BE2C (cell line): ENCODE measurements around the gene ARHGEF17.

ENCODE experiments used
- DNase-seq: peaks from one replicate; pipeline ENCODE4 v3.0.0-alpha.2; 2020
- H3K27me3 ChIP-seq: fragments of 250-450 bp; sonication (Bioruptor Pico); 2 replicates; pipeline ENCODE4 v1.5.1; 2020; ENCODE audit warnings: mild to moderate bottlenecking
- H3K36me3 ChIP-seq: fragments of 250-450 bp; sonication (Bioruptor Pico); 2 replicates; pipeline ENCODE4 v1.5.1; 2020; ENCODE audit warnings: mild to moderate bottlenecking
- H3K4me1 ChIP-seq: fragments of 250-450 bp; sonication (Bioruptor Pico); 2 replicates; pipeline ENCODE4 v1.5.1; 2020
- H3K4me3 ChIP-seq: 2 replicates; pipeline ENCODE4 v1.5.1; 2011; ENCODE audit warnings: low read depth, low read length
- H3K9me3 ChIP-seq: fragments of 250-450 bp; sonication (Bioruptor Pico); 2 replicates; pipeline ENCODE4 v1.5.1; 2020
- TF ChIP-seq, protein P1 (sequence below): IDR thresholded peaks from 2 replicates; pipeline ENCODE4 v1.5.1; 2012; ENCODE audit warnings: mild to moderate bottlenecking, low read depth, low read length

The ARHGEF17 gene

DNA sequence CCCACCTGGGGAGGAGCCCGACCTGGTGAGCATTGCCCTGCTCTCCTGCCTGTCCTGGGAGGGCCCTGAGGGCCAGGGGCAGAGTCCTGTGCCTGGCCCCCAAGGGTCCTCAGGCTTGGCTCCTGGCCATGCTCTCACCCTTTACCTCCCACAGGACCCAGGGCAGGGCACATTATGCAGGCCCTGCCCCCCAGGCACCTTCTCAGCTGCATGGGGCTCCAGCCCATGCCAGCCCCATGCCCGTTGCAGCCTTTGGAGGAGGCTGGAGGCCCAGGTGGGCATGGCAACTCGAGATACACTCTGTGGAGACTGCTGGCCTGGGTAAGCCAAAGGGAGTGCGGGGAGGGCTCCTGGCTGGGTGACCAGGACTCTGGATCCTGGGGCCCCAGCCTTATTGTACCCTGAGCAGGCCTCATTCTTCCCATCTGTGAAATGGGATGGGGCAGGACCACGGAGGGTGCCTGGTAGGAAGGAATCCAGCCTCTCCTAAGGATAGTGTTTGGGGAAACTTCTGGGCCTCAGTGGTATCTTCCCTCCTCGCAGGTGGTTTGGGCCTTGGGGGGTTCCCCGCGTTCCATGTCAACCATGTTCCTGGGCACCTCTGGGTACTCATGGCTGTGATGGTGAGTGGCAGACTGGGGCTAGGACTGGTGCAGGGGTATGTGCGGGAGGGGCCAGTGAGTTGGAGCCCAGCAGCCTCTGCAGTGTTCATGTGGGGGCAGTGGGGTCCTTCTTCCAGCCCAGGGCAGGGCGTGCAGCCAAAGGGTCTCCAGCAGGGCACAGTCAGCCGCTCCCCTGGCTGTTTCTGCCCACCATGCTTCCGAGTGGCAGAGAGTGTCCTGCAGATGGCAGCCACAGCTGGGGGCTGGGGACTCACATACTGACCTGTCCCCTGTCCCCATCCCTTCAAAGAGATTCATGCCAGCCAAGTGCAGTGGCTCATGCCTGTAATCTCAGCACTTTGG, 82.8 kb downstream of the ARHGEF17 start:
- TF ChIP-seq, protein P1, sequence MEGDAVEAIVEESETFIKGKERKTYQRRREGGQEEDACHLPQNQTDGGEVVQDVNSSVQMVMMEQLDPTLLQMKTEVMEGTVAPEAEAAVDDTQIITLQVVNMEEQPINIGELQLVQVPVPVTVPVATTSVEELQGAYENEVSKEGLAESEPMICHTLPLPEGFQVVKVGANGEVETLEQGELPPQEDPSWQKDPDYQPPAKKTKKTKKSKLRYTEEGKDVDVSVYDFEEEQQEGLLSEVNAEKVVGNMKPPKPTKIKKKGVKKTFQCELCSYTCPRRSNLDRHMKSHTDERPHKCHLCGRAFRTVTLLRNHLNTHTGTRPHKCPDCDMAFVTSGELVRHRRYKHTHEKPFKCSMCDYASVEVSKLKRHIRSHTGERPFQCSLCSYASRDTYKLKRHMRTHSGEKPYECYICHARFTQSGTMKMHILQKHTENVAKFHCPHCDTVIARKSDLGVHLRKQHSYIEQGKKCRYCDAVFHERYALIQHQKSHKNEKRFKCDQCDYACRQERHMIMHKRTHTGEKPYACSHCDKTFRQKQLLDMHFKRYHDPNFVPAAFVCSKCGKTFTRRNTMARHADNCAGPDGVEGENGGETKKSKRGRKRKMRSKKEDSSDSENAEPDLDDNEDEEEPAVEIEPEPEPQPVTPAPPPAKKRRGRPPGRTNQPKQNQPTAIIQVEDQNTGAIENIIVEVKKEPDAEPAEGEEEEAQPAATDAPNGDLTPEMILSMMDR = no peak
- no peak for DNase-seq
- Histone ChIP-seq H3K4me3 (no peak overlapping the region), H3K9me3 (no peaks in the 10 kb centered on the region), H3K27me3 (no peaks in the 10 kb centered on the region), H3K4me1 (no peaks in the 10 kb centered on the region), H3K36me3 (no peaks in the 10 kb centered on the region)

DNA sequence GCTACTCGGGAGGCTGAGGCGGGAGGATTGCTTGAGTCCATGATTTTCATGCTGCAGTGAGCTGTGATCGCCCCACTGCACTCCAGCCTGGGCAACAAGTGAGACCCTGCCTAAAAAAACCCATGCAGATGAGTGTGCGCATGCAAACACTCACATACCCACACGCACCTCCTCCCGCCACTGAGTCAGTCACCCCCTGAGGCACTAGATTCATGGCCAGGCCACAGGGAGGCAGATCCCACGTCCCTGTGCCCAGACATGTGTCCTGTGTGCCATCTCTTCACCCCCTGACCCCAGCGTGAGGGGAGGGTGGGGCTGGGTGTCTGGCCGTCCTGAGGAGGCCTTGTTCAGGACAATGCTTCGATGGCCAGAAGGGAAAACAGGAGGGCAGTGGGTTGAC, 83.6 kb downstream of the ARHGEF17 start:
- Histone ChIP-seq H3K36me3 (no peaks in the 10 kb centered on the region), H3K4me3 (no peak overlapping the region), H3K9me3 (no peaks in the 10 kb centered on the region), H3K27me3 (no peaks in the 10 kb centered on the region), H3K4me1 (no peaks in the 10 kb centered on the region)
- TF ChIP-seq, protein P1 = no peak
- DNase-seq = no peak

DNA sequence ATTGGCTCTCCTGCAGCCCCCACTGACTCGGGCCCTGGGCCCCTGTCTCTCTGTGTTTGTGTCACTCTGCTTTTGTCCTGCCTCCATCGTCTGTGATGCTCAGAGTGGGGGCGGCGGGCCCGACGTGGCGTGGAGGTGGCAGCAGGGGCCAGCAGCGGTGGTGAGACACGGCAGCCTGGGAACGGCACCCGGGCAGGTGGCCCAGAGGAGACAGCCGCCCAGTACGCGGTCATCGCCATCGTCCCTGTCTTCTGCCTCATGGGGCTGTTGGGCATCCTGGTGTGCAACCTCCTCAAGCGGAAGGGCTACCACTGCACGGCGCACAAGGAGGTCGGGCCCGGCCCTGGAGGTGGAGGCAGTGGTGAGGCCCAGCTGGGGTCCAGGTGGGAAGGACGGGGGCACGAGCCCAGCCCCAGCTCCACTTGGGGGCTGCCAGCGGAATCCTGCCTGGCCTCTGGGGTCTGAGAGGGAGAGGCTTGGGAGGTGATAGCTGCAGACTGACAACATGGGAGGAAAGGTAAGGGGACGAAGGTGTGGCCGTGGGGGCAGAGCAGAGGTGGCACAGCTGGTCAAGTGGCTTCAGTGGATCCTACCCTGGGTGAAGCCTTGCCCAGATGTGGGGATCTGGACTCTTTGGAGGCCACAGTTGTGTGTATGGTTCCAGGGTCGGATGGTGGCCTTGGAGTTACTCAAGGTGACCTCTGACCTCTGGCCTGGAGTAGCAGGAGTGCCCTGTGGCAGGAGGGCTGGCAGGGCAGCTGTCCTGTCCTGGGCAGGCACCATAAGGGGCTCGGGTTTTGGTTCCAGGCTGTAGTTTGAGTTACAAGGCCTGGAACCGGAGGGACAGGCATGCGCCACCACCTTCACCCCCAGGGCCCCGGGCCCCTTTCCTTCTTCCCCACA, 84.3 kb downstream of the ARHGEF17 start:
- H3K4me1 ChIP-seq = no peaks in the 10 kb centered on the region
- H3K27me3 ChIP-seq = no peaks in the 10 kb centered on the region
- H3K4me3 ChIP-seq = no peak overlapping the region
- no peaks in the 10 kb centered on the region for H3K9me3 ChIP-seq
- TF ChIP-seq, protein P1 = no peak
- DNase-seq = no peak
- H3K36me3 ChIP-seq = no peaks in the 10 kb centered on the region

DNA sequence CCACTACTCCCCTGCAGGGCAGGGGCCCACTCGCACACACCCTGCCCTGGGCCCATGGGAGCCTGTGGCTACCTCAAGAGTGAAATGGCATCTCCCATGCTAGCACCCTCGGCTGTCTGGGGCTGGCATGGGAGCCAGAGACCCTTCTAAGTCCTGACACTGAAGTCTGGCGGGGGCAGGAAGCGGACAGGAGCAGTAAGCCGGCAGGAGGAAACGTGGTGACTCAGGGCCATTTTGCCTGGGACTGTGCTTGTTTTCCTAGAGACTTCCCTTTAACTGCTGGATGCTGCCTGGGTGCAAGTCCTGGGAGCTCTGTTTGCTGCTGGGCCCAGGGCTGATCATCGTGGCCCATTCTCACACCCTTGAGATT, 84.9 kb downstream of the ARHGEF17 start:
- DNase-seq = no peak
- TF ChIP-seq, protein P1 = no peak
- no peaks in the 10 kb centered on the region for H3K9me3 ChIP-seq

DNA sequence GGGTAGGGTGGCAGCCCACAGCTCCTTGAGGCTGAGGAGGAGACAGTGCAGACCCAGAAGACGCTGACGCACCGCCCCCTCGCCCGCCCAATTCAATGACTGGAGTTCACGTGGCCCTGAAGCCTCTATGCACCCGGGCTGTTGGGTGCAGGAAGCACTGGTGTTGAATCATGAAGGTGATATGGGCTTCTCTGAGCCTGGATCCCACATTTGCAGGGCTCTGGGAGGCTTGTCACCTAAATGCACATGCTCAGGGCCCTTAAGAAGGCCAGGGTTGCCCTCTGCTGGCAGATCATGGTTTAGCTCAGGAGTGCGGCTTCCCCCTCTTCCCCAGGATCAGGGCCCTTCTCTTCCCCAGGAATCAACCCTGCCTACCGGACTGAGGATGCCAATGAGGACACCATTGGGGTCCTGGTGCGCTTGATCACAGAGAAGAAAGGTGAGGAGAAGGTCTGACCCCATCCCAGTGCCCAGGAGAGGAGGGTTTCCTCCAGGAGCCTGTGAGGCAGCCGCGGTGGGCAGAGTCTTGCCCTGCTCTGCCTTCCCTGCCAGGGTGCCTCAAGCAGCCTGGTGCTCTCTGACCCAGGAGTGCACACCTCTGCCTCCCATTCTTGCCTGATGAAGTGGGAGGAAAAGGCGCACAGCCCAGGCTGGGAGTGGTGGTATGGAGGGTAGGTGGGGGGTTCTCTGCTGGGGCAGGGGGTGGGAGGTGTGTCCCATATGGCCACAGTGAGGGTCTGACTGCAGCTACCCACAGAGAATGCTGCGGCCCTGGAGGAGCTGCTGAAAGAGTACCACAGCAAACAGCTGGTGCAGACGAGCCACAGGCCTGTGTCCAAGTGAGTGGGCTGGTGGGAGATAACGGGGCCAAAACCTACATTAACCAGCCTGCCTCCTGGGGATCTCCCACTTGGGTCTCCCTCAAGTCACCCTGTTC, 85.7 kb downstream of the ARHGEF17 start:
- Histone ChIP-seq H3K9me3 (no peaks in the 10 kb centered on the region), H3K4me3 (no peak overlapping the region), H3K4me1 (no peaks in the 10 kb centered on the region), H3K36me3 (no peaks in the 10 kb centered on the region), H3K27me3 (no peaks in the 10 kb centered on the region)
- TF ChIP-seq, protein P1 = peak; percentile 90
- DNase-seq = peak; percentile 83

More for the DNA sequence above, 84.9 kb downstream of the ARHGEF17 start:
- no peaks in the 10 kb centered on the region for H3K36me3 ChIP-seq
- H3K4me1 ChIP-seq = no peaks in the 10 kb centered on the region
- H3K4me3 ChIP-seq = no peak overlapping the region
- no peaks in the 10 kb centered on the region for H3K27me3 ChIP-seq
